Measurements from ENCODE around the gene MEIKIN. TPM values are rescaled to one million over a fixed set of nuclear protein-coding genes. Genes with fewer than 3 reads are reported as not detected.

Gene MEIKIN
- total RNA-seq, 1 experiment from 2014 or later, result not detected

DNA sequence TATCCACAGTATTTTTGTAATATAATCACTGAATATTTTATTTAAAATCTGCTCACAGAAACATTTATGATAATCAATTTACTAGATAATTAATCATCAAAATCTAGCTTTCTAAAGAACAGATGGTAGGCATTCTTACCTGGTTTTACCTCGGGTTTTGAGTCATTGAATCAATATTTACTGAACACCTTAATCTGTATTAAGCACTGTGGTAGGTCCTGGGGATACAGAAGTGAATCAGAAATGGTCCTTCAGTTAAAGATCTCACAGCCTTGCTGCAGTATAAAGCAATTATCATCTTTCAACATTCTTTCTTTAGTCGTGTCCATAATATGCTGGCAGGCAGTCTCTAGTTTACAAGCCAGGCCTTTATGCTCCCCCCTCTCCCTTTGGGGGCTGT lies 2.0 kb upstream of the MEIKIN start:
- no peaks in the 10 kb centered on the region for H3K9me3 ChIP-seq (ENCODE audit: insufficient read depth, low read depth)
- H3K27me3 ChIP-seq (ENCODE audit: insufficient read depth, low read depth), result no peaks in the 10 kb centered on the region
- TF ChIP-seq, protein P1, sequence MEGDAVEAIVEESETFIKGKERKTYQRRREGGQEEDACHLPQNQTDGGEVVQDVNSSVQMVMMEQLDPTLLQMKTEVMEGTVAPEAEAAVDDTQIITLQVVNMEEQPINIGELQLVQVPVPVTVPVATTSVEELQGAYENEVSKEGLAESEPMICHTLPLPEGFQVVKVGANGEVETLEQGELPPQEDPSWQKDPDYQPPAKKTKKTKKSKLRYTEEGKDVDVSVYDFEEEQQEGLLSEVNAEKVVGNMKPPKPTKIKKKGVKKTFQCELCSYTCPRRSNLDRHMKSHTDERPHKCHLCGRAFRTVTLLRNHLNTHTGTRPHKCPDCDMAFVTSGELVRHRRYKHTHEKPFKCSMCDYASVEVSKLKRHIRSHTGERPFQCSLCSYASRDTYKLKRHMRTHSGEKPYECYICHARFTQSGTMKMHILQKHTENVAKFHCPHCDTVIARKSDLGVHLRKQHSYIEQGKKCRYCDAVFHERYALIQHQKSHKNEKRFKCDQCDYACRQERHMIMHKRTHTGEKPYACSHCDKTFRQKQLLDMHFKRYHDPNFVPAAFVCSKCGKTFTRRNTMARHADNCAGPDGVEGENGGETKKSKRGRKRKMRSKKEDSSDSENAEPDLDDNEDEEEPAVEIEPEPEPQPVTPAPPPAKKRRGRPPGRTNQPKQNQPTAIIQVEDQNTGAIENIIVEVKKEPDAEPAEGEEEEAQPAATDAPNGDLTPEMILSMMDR (conservative IDR thresholded peaks at IDR 0.05), result no peak
- TF ChIP-seq EZH2 (IDR thresholded peaks at IDR 0.05; ENCODE audit: low read depth), result no peak
- intact Hi-C loops (cut with micrococcal nuclease; ENCODE audit: unreplicated experiment), result no loop called here
- no TSS peak for BruUV-seq (replicated peaks)
- H3K4me1 ChIP-seq (replicated peaks; ENCODE audit: insufficient read depth), result no peaks in the 10 kb centered on the region
- no peak overlapping the region for H3K27ac ChIP-seq
- DNase-seq, result no peak
- H3K79me2 ChIP-seq (ENCODE audit: low read depth), result no peaks in the 10 kb centered on the region
- no peak overlapping the region for H3K4me2 ChIP-seq
- CTCF ChIA-PET, result no interaction called here
- H3K9me2 ChIP-seq (ENCODE audit: insufficient read depth), result no peaks in the 10 kb centered on the region
- H4K20me1 ChIP-seq (ENCODE audit: insufficient read depth), result no peaks in the 10 kb centered on the region
- H3K4me3 ChIP-seq, result no peak overlapping the region
- no peaks in the 10 kb centered on the region for H3K36me3 ChIP-seq (ENCODE audit: low read depth)
- POLR2A ChIA-PET (ENCODE audit: unreplicated experiment), result no interaction called here
- H3F3A ChIP-seq (ENCODE audit: insufficient read depth, low read depth), result no peaks in the 10 kb centered on the region
- no peak overlapping the region for H2AFZ ChIP-seq

DNA sequence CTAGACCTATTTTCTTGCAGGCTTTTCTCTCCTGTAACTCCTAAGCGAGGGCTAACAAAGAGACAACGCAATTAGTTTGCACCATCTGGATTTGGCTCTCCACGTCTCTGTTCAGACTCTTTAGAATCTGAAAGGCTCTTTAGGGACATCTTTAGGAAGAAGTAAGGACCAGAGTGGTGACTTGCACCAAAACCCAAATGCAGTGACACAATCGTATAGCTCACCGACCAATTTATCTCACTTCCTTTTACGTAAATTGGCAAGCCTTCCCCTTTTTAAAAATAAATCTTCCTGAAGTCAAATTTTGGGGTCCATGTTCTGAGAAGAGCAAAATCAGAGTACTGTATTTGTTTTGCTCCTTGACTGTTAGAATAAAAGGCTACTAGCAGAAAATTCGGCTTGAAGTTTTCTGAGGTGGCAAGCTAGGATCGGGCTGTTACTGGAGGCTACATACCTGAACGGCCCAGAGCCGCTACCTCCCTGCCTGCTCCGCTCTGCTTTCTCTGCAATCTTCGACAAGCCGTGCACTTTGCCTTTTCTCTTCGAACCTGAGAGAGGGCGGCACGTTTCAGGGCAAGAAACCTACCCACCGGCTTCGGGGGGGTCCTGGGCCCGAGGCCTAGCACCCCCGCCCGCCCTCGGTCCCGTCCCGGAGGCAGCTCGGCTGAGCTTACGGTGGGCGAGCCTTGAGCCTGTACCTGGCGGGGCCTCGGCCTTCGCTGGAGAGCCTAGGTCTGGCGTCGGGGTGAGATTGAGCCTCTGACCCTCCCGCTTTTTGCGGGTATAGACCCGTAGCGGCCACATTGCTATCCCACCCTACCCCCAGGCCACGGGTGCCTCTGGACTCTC lies 537 bp downstream of the MEIKIN start:
- H3K9me2 ChIP-seq (ENCODE audit: insufficient read depth), result no peaks in the 10 kb centered on the region

DNA sequence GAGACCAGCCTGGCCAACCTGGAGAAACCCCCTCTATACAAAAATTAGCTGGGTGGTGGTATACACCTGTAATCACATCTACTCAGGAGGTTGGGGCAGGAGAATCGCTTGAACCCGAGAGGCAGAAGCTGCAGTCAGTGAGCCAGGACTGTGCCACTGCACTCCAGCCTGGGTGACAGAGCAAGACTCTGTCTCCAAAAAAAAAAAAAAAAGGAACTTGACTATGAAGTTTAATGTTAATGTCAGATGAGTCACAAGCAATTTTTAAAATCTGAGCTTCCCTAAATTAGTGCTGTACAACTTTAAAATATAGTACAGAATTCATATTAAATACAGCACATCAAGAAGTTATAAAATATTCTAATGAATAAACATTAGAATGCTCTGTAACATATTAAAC lies 1.5 kb downstream of the MEIKIN start:
- DNase-seq, result no peak

More for the DNA sequence above, 537 bp downstream of the MEIKIN start:
- no peaks in the 10 kb centered on the region for H3K79me2 ChIP-seq (ENCODE audit: low read depth)
- no peaks in the 10 kb centered on the region for H3K9me3 ChIP-seq (ENCODE audit: insufficient read depth, low read depth)
- no peak for DNase-seq
- H3K4me1 ChIP-seq (replicated peaks; ENCODE audit: insufficient read depth), result no peaks in the 10 kb centered on the region
- CTCF ChIA-PET, result no interaction called here
- BruUV-seq (replicated peaks), result no TSS peak
- intact Hi-C loops (cut with micrococcal nuclease; ENCODE audit: unreplicated experiment), result no loop called here
- H3K36me3 ChIP-seq (ENCODE audit: low read depth), result no peaks in the 10 kb centered on the region
- H3K27ac ChIP-seq, result no peak overlapping the region
- no peaks in the 10 kb centered on the region for H4K20me1 ChIP-seq (ENCODE audit: insufficient read depth)
- POLR2A ChIA-PET (ENCODE audit: unreplicated experiment), result no interaction called here
- H2AFZ ChIP-seq, result no peak overlapping the region
- H3K4me3 ChIP-seq, result no peak overlapping the region
- no peaks in the 10 kb centered on the region for H3K27me3 ChIP-seq (ENCODE audit: insufficient read depth, low read depth)
- H3K4me2 ChIP-seq, result no peak overlapping the region
- H3F3A ChIP-seq (ENCODE audit: insufficient read depth, low read depth), result no peaks in the 10 kb centered on the region
- no peak for TF ChIP-seq EZH2 (IDR thresholded peaks at IDR 0.05; ENCODE audit: low read depth)

More for the DNA sequence above, 1.5 kb downstream of the MEIKIN start:
- no TSS peak for BruUV-seq (replicated peaks)
- TF ChIP-seq EZH2 (IDR thresholded peaks at IDR 0.05; ENCODE audit: low read depth), result no peak
- TF ChIP-seq, protein P1 (conservative IDR thresholded peaks at IDR 0.05), result no peak
- Histone ChIP-seq H3K36me3 (ENCODE audit: low read depth) (no peaks in the 10 kb centered on the region), H4K20me1 (ENCODE audit: insufficient read depth) (no peaks in the 10 kb centered on the region), H3K4me3 (no peak overlapping the region), H3K27me3 (ENCODE audit: insufficient read depth, low read depth) (no peaks in the 10 kb centered on the region), H3K9me3 (ENCODE audit: insufficient read depth, low read depth) (no peaks in the 10 kb centered on the region), H3K4me2 (no peak overlapping the region), H3K79me2 (ENCODE audit: low read depth) (no peaks in the 10 kb centered on the region), H3K27ac (no peak overlapping the region), H3F3A (ENCODE audit: insufficient read depth, low read depth) (no peaks in the 10 kb centered on the region), H3K9me2 (ENCODE audit: insufficient read depth) (no peaks in the 10 kb centered on the region), H2AFZ (no peak overlapping the region), H3K4me1 (replicated peaks; ENCODE audit: insufficient read depth) (no peaks in the 10 kb centered on the region)
- ChIA-PET CTCF (no interaction called here), POLR2A (ENCODE audit: unreplicated experiment) (no interaction called here)
- intact Hi-C loops (cut with micrococcal nuclease; ENCODE audit: unreplicated experiment), result no loop called here

Data from PC-9 (cell line).